Ammon's horn (tissue), 1 donor: Measurements from ENCODE around the gene ADAM17.
"Not testable (repeated sequence)": the region's sequence is repeated elsewhere in the genome, so short reads cannot be mapped to it uniquely, and the experiment has no call there.

Experiments
- DNase-seq: peaks from one replicate; pipeline ENCODE4 v3.0.0-alpha.2; 2016; ENCODE audit warnings: low spot score

Gene ADAM17

GRCh38 chr2:9565436-9566153 is 10.0 kb upstream of the ADAM17 start:
- peak; percentile 64 for DNase-seq

GRCh38 chr2:9560628-9561027 is 5.0 kb upstream of the ADAM17 start:
- DNase-seq, result no peak

- no peak for DNase-seq
These were observed 3.3 kb upstream of the ADAM17 start for GRCh38 chr2:9558948-9559381.

GRCh38 chr2:9556121-9556743 is 602 bp upstream of the ADAM17 start:
- DNase-seq, result peak; percentile 36

- DNase-seq, result peak; percentile 46
These were observed 721 bp downstream of the ADAM17 start for GRCh38 chr2:9554921-9555296.

- DNase-seq, result no peak
These were observed 3.1 kb downstream of the ADAM17 start for GRCh38 chr2:9552219-9553178.

- DNase-seq, result not testable (repeated sequence)
These were observed 4.7 kb downstream of the ADAM17 start for GRCh38 chr2:9550859-9551391.

GRCh38 chr2:9549420-9549819 is 6.2 kb downstream of the ADAM17 start:
- no peak for DNase-seq

GRCh38 chr2:9548506-9548905 is 7.1 kb downstream of the ADAM17 start:
- DNase-seq, result no peak

- DNase-seq, result no peak
These were observed 8.2 kb downstream of the ADAM17 start for GRCh38 chr2:9547262-9547991.

GRCh38 chr2:9545502-9545901 is 10.1 kb downstream of the ADAM17 start:
- DNase-seq, result no peak

- no peak for DNase-seq
These were observed 12.1 kb downstream of the ADAM17 start for GRCh38 chr2:9543557-9543956.

GRCh38 chr2:9539531-9539930 is 16.1 kb downstream of the ADAM17 start:
- DNase-seq, result no peak

GRCh38 chr2:9538000-9538507 is 17.6 kb downstream of the ADAM17 start:
- DNase-seq, result no peak

- no peak for DNase-seq
These were observed 19.1 kb downstream of the ADAM17 start for GRCh38 chr2:9536504-9536903.

GRCh38 chr2:9535177-9535576 is 20.5 kb downstream of the ADAM17 start:
- DNase-seq, result no peak

GRCh38 chr2:9533663-9534062 is 22.0 kb downstream of the ADAM17 start:
- DNase-seq, result no peak

GRCh38 chr2:9532421-9532820 is 23.2 kb downstream of the ADAM17 start:
- DNase-seq, result no peak

- DNase-seq, result no peak
These were observed 27.4 kb downstream of the ADAM17 start for GRCh38 chr2:9527995-9528787.

GRCh38 chr2:9525266-9525665 is 30.4 kb downstream of the ADAM17 start:
- peak; percentile 43 for DNase-seq

- DNase-seq, result no peak
These were observed 31.3 kb downstream of the ADAM17 start for GRCh38 chr2:9524291-9524690.
